Activated T-helper 2 cell treated with anti-CD3 and anti-CD28 coated beads, Interferon-gamma antibody, Interleukin-2, Interleukin-4, amounts not matched to agents 10 μg/mL and 5 μg/mL and 100 μg/mL, durations not matched to agents 14 hours and 24 hours and 36 hours (primary cell): ENCODE data around the gene SHC3. TPM values are rescaled to one million over a fixed set of nuclear protein-coding genes. Genes with fewer than 3 reads are reported as not detected.
"Not testable (repeated sequence)": the region's sequence is repeated elsewhere in the genome, so short reads cannot be mapped to it uniquely, and the experiment has no call there.

Experiments used
- DNase-seq: peaks from one replicate; pipeline ENCODE4 v3.0.0; 2021; ENCODE audit warnings: low spot score
- H3K27ac Mint-ChIP-seq: one replicate; pipeline ENCODE4 v1.8.0; 2021; ENCODE audit warnings: mixed read lengths
- H3K27me3 Mint-ChIP-seq: one replicate; pipeline ENCODE4 v1.8.0; 2021; ENCODE audit warnings: low read depth, mixed read lengths
- H3K36me3 Mint-ChIP-seq: one replicate; pipeline ENCODE4 v1.8.0; 2021; ENCODE audit warnings: low read depth, mixed read lengths
- H3K4me1 Mint-ChIP-seq: one replicate; pipeline ENCODE4 v1.8.0; 2021; ENCODE audit warnings: low read depth, mixed read lengths
- H3K4me3 Mint-ChIP-seq: one replicate; pipeline ENCODE4 v1.8.0; 2021; ENCODE audit warnings: low read depth, mild to moderate bottlenecking, moderate library complexity, mixed read lengths
- H3K9me3 Mint-ChIP-seq: one replicate; pipeline ENCODE4 v1.8.0; 2021; ENCODE audit warnings: mixed read lengths
- intact Hi-C: fragments of 100-400 bp; cut with micrococcal nuclease; formaldehyde crosslinking; loops from one replicate; pipeline ENCODE4 v1.15.1; 2023
- total RNA-seq: library from RNA; stranded (reverse); gene quantifications from 2 replicates; pipeline ENCODE4 v1.2.3, GENCODE V29; 2022

The SHC3 gene
- total RNA-seq, result not detected in 2 replicates

- H3K27ac Mint-ChIP-seq, result no peak within 1 kb of the TSS
- no peaks in the 10 kb centered on the region for H3K36me3 Mint-ChIP-seq
- no peaks in the 10 kb centered on the region for H3K9me3 Mint-ChIP-seq
- peaks cover 63% of the 10 kb centered on the region for H3K27me3 Mint-ChIP-seq
- no peak within 1 kb of the TSS for H3K4me3 Mint-ChIP-seq
- intact Hi-C loops, result loop anchor here (10.0 kb wide), 1 partner anchor 97 kb away; no protein-coding TSS in a partner anchor
- no peak for DNase-seq
- H3K4me1 Mint-ChIP-seq, result peaks cover 10% of the 10 kb centered on the region
These were observed at the start of gene SHC3 for GRCh38 chr9:89177944-89178829. Gene SHC3 (minus strand): TSS chr9:89178818. CDS start chr9:89178460, 358 bp downstream.

- Mint-ChIP-seq H3K27ac (no peak overlapping the region), H3K4me3 (no peak overlapping the region), H3K4me1 (no peaks in the 10 kb centered on the region), H3K36me3 (no peaks in the 10 kb centered on the region), H3K9me3 (peaks cover under 1% of the 10 kb centered on the region), H3K27me3 (peaks cover 31% of the 10 kb centered on the region)
- intact Hi-C loops, result no loop called here
- DNase-seq, result no peak
These were observed 47.4 kb upstream of the SHC3 start for GRCh38 chr9:89225991-89226471.

DNA sequence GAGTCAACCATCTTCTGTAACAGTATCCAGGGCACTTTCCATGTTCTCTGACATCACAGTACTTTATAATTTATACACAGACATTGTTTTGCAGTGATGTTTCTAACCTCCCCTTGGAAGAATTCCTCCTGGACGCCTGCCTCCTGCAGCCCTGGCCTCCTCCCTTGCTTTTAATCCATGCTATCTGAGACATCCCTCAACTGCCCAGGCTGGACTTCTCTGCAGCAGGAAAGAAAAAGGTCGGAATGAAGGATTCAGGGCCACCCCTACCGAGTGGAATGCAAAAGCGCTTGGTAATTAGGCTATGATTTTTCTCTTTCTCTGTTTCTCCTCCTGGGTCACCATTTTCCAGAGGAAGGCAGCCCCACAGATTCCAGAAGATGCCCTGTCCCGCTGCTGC, 47.0 kb upstream of the SHC3 start:
- intact Hi-C loops, result no loop called here
- Mint-ChIP-seq H3K27me3 (peaks cover 33% of the 10 kb centered on the region), H3K9me3 (no peaks in the 10 kb centered on the region), H3K4me3 (no peak overlapping the region), H3K4me1 (no peaks in the 10 kb centered on the region), H3K27ac (no peak overlapping the region), H3K36me3 (no peaks in the 10 kb centered on the region)
- DNase-seq, result no peak

DNA sequence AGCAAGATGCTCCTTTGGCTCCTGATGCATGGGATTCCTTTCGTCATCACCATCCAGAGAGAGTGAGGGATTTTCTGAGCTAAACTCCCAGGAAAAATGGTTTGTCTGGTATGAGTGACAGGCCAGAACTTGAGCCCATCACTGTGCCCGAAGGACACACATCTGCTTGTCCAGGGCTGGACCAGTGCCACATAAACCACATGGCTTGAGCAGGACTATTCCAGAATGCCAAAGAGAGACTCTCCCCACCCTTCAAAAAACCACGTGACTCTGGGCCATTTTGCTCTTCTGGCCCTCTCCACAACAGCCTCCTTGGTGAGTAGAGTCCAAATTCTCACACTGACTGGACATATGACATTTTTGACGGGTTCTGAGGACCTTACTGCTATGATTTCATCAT, 46.4 kb upstream of the SHC3 start:
- no peak overlapping the region for H3K27ac Mint-ChIP-seq
- H3K36me3 Mint-ChIP-seq, result no peaks in the 10 kb centered on the region
- no peak overlapping the region for H3K4me3 Mint-ChIP-seq
- H3K27me3 Mint-ChIP-seq, result peaks cover 32% of the 10 kb centered on the region
- no peak for DNase-seq
- H3K4me1 Mint-ChIP-seq, result no peaks in the 10 kb centered on the region
- H3K9me3 Mint-ChIP-seq, result no peaks in the 10 kb centered on the region
- intact Hi-C loops, result no loop called here

GRCh38 chr9:89224633-89225032, 46.0 kb upstream of the SHC3 start:
- Mint-ChIP-seq H3K36me3 (no peaks in the 10 kb centered on the region), H3K4me3 (no peak overlapping the region), H3K9me3 (no peaks in the 10 kb centered on the region), H3K27me3 (peaks cover 27% of the 10 kb centered on the region), H3K4me1 (no peaks in the 10 kb centered on the region), H3K27ac (no peak overlapping the region)
- intact Hi-C loops, result no loop called here
- no peak for DNase-seq

GRCh38 chr9:89223396-89223977, 44.9 kb upstream of the SHC3 start:
- H3K27me3 Mint-ChIP-seq, result peaks cover 22% of the 10 kb centered on the region
- H3K4me1 Mint-ChIP-seq, result no peaks in the 10 kb centered on the region
- intact Hi-C loops, result no loop called here
- no peak overlapping the region for H3K27ac Mint-ChIP-seq
- H3K4me3 Mint-ChIP-seq, result no peak overlapping the region
- DNase-seq, result no peak
- H3K9me3 Mint-ChIP-seq, result no peaks in the 10 kb centered on the region
- H3K36me3 Mint-ChIP-seq, result no peaks in the 10 kb centered on the region

DNA sequence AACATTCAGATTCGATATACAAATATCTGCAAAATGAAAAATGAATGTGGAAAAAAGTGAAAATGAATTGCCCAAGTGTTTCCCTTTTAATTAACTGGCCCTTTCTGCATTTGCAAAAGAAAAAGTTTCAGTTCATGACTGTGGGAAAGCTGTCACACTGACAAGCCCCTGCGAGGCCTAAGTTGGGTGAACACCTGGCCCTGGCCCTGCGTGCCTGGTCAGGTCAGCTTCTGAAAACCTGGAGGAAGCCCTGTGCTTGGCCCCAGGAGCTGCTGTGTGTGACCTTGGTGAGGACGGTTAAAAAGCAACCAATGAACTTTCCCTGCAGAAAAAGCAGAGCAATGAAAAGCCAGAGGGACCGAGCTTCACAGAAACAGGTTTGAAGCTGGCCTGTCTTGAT, 41.0 kb upstream of the SHC3 start:
- Mint-ChIP-seq H3K4me1 (no peaks in the 10 kb centered on the region), H3K27me3 (peaks cover 8% of the 10 kb centered on the region), H3K27ac (no peak overlapping the region), H3K4me3 (no peak overlapping the region), H3K36me3 (no peaks in the 10 kb centered on the region), H3K9me3 (no peaks in the 10 kb centered on the region)
- no peak for DNase-seq
- intact Hi-C loops, result no loop called here

GRCh38 chr9:89218040-89218928, 39.7 kb upstream of the SHC3 start:
- no peaks in the 10 kb centered on the region for H3K4me1 Mint-ChIP-seq
- H3K9me3 Mint-ChIP-seq, result no peaks in the 10 kb centered on the region
- intact Hi-C loops, result no loop called here

DNA sequence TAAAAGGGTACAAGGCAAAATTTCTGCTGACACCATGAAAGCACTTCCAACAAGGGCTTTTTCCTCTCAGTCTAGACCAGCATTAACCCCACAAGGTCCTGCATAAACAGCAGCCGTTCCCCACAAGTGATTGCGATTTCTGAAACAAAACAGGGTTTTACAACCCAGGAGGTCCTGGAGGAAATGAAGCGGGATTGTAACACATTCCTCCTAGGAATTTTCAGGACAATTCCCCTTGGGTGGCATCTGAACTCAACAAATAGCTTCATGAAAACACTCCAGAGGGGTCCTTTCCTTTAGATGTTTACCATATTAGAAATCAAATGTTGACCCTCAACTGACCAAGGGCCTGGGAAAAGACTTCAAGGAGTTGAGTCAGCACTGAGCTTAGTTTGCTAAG, 36.7 kb upstream of the SHC3 start:
- Mint-ChIP-seq H3K4me1 (no peaks in the 10 kb centered on the region), H3K9me3 (no peaks in the 10 kb centered on the region), H3K36me3 (no peaks in the 10 kb centered on the region), H3K27me3 (peaks cover under 1% of the 10 kb centered on the region), H3K27ac (no peak overlapping the region), H3K4me3 (no peak overlapping the region)
- intact Hi-C loops, result no loop called here
- DNase-seq, result no peak

More at GRCh38 chr9:89218040-89218928, 39.7 kb upstream of the SHC3 start:
- Mint-ChIP-seq H3K36me3 (no peaks in the 10 kb centered on the region), H3K4me3 (no peak overlapping the region), H3K27me3 (peaks cover 8% of the 10 kb centered on the region), H3K27ac (no peak overlapping the region)
- no peak for DNase-seq

GRCh38 chr9:89213396-89213880, 34.8 kb upstream of the SHC3 start:
- H3K36me3 Mint-ChIP-seq, result no peaks in the 10 kb centered on the region
- intact Hi-C loops, result no loop called here
- H3K9me3 Mint-ChIP-seq, result no peaks in the 10 kb centered on the region
- no peak overlapping the region for H3K4me3 Mint-ChIP-seq
- no peaks in the 10 kb centered on the region for H3K27me3 Mint-ChIP-seq
- no peak overlapping the region for H3K27ac Mint-ChIP-seq
- DNase-seq, result no peak
- no peaks in the 10 kb centered on the region for H3K4me1 Mint-ChIP-seq

GRCh38 chr9:89212171-89212570, 33.6 kb upstream of the SHC3 start:
- Mint-ChIP-seq H3K27ac (no peak overlapping the region), H3K4me3 (no peak overlapping the region), H3K4me1 (no peaks in the 10 kb centered on the region), H3K27me3 (no peaks in the 10 kb centered on the region), H3K36me3 (no peaks in the 10 kb centered on the region), H3K9me3 (no peaks in the 10 kb centered on the region)
- intact Hi-C loops, result no loop called here
- no peak for DNase-seq

DNA sequence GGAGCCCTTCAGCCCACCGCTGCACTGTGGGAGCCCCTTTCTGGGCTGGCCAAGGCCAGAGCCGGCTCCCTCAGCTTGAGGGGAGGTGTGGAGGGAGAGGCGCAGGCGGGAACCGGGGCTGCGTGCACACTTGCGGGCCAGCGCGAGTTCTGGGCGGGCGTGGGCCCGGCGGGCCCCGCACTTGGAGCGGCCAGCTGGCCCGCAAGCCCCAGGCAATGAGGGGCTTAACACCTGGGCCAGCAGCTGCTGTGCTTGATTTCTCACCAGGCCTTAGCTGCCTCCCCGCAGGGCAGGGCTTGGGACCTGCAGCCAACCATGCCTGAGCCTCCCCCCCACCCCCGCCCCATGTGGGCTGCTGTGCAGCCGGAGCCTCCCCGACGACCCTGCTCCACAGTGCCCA, 30.7 kb upstream of the SHC3 start:
- H3K4me3 Mint-ChIP-seq, H3K36me3 Mint-ChIP-seq, DNase-seq, H3K27me3 Mint-ChIP-seq, H3K4me1 Mint-ChIP-seq, intact Hi-C loops, H3K27ac Mint-ChIP-seq, H3K9me3 Mint-ChIP-seq: not testable (repeated sequence)
